Breast epithelium (tissue), 4 donors: ENCODE data around the gene PYCR2. TPM values are rescaled to one million over a fixed set of nuclear protein-coding genes. Genes with fewer than 3 reads are reported as not detected.

Experiments used
- DNase-seq, 2 donors: peaks; one replicate each; pipeline ENCODE4 v3.0.0-alpha.2; 2019; ENCODE audit warnings: low spot score in 2 of 2
- H3K27ac ChIP-seq, 2 donors: fragments of 200-600 bp; sonication (generic) in 1 of 2; one replicate each; pipeline ENCODE4 v1.5.1; 2016 to 2019; ENCODE audit warnings: mild to moderate bottlenecking in 1 of 2
- H3K27me3 ChIP-seq, 2 donors: fragments of 200-600 bp; sonication (generic) in 1 of 2; one replicate each; pipeline versions ENCODE4 v1.5.1 to v1.6.0; 2017 to 2019; ENCODE audit warnings: control low read depth in 1 of 2, mild to moderate bottlenecking in 1 of 2
- H3K36me3 ChIP-seq: fragments of 200-600 bp; one replicate; pipeline ENCODE4 v1.5.1; 2019
- H3K4me1 ChIP-seq, 2 donors: fragments of 200-600 bp; sonication (generic); one replicate each; pipeline ENCODE4 v1.5.1; 2016 to 2019; ENCODE audit warnings: control low read depth in 1 of 2
- H3K4me3 ChIP-seq, 3 donors: fragments of 200-600 bp; sonication (generic); 1 replicate in 2 of 3; 2 replicates in 1 of 3; pipeline ENCODE4 v1.5.1; 2016 to 2019; ENCODE audit warnings: mild to moderate bottlenecking in 3 of 3, moderate library complexity in 2 of 3
- H3K9me3 ChIP-seq, 2 donors: fragments of 200-600 bp; sonication (generic) in 1 of 2; one replicate each; pipeline ENCODE4 v1.5.1; 2016 to 2019; ENCODE audit warnings: control low read depth in 1 of 2
- POLR2A ChIP-seq: fragments of 450-650 bp; IDR thresholded peaks from one replicate; pipeline ENCODE4 v1.6.1; 2016; ENCODE audit warnings: antibody characterized with exemption, mild to moderate bottlenecking, moderate library complexity
- POLR2AphosphoS5 ChIP-seq, 3 donors: sonication (generic); formaldehyde crosslinking; IDR thresholded peaks; one replicate each; pipeline ENCODE4 v1.6.1; 2017; ENCODE audit warnings: antibody characterized with exemption in 3 of 3
- intact Hi-C: fragments of 100-400 bp; cut with DNase I; formaldehyde crosslinking; loops from one replicate; pipeline ENCODE4 v1.15.1; 2023; ENCODE audit warnings: low total_unique reads
- total RNA-seq, 3 donors: library from RNA; depleted of rRNA; stranded (reverse); fragments of >200 nt; gene quantifications; one replicate each; pipeline ENCODE4 v1.1.0, GENCODE V29; 2016
- TF ChIP-seq, protein P1 (sequence below), 3 donors: fragments of 450-650 bp; IDR thresholded peaks; one replicate each; pipeline ENCODE4 v1.5.1; 2016 to 2017; ENCODE audit warnings: antibody characterized with exemption in 3 of 3, mild to moderate bottlenecking in 3 of 3, moderate library complexity in 3 of 3

The PYCR2 gene
- total RNA-seq, 3 donors from 2014 or later, result 40.2 to 49.3 (median 47.9) TPM

DNA sequence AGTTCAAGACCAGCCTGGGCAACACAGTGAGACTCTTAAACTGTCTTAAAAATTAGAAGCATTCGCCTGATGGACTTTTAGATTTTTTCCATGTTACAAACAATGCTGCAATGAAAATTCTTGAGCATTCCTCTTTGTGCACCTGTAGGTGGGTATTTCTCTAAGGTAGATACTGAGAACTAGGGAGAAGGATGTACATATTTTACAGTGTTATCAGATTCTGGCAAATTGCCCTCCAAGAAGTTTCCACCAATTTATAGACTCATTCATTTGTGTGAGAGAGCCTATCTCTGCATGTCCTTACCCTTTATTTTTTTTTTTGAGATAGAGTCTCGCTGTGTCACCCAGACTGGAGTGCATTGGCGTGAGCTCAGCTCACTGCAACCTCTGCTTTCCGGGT, 29.3 kb upstream of the PYCR2 start:
- no peak for TF ChIP-seq POLR2AphosphoS5 (IDR thresholded peaks at IDR 0.05)
- TF ChIP-seq POLR2A, result no peak
- TF ChIP-seq, protein P1, sequence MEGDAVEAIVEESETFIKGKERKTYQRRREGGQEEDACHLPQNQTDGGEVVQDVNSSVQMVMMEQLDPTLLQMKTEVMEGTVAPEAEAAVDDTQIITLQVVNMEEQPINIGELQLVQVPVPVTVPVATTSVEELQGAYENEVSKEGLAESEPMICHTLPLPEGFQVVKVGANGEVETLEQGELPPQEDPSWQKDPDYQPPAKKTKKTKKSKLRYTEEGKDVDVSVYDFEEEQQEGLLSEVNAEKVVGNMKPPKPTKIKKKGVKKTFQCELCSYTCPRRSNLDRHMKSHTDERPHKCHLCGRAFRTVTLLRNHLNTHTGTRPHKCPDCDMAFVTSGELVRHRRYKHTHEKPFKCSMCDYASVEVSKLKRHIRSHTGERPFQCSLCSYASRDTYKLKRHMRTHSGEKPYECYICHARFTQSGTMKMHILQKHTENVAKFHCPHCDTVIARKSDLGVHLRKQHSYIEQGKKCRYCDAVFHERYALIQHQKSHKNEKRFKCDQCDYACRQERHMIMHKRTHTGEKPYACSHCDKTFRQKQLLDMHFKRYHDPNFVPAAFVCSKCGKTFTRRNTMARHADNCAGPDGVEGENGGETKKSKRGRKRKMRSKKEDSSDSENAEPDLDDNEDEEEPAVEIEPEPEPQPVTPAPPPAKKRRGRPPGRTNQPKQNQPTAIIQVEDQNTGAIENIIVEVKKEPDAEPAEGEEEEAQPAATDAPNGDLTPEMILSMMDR (IDR thresholded peaks at IDR 0.05), result no peak
- H3K27me3 ChIP-seq, result no peaks in the 10 kb centered on the region
- intact Hi-C loops, result no loop called here
- no peak overlapping the region for H3K27ac ChIP-seq
- no peaks in the 10 kb centered on the region for H3K9me3 ChIP-seq
- no peaks in the 10 kb centered on the region for H3K4me1 ChIP-seq
- DNase-seq, result no peak
- H3K4me3 ChIP-seq, result no peak overlapping the region
- no peaks in the 10 kb centered on the region for H3K36me3 ChIP-seq

DNA sequence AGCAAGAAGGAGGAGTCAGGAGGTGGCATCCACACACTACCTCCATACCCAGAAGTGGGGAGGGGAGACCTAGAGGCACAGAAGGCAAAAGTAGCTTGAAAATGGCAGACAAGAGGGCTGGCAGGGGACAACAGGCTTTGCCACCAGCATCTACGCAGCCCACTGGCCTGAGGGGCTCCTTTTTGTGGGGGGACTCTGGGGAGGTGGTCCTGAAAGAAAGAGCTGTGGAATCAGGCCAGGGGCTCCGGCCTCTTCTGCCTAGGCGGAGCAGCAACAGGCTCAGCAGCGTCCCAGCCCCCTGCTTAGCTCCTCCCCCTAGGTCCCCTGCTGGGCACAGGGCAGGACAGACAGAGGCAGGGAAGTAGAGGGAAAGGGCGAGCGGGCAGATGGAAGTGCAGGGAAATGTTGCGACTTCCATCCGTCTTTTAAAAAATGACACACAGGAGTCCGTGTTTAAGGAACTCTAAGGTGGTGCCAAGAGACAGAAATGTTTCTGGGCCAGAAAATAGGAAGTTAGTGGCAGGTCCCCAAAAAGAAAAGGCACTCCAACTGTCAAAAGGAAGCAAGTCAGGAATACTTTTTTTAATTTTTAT, 27.0 kb upstream of the PYCR2 start:
- TF ChIP-seq, protein P1 (IDR thresholded peaks at IDR 0.05), result no peak
- TF ChIP-seq POLR2A (no peak), POLR2AphosphoS5 (IDR thresholded peaks at IDR 0.05) (no peak)
- Histone ChIP-seq H3K27me3 (no peaks in the 10 kb centered on the region), H3K36me3 (no peaks in the 10 kb centered on the region), H3K4me3 (no peak overlapping the region), H3K4me1 (no peaks in the 10 kb centered on the region), H3K27ac (no peak overlapping the region), H3K9me3 (no peaks in the 10 kb centered on the region)
- DNase-seq, result no peak
- intact Hi-C loops, result no loop called here

DNA sequence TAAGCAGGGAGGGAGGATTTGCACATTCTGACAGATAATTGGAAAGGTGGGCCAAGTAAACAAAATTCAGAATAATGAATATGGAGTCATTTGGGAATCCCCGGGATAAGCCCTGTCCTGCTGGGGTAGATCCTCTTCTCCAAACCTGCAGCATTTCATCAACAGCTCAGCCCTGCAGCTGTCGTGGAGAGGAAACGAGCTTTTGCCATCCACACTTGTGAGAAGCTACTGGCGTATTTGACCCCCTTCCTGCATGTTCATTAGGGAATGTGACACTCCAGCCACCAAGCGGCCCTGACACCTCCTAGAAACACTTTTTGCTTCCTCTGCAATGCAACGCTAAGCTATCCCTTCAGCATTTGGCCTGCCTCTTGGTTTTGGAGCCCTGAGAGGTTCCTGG, 25.0 kb upstream of the PYCR2 start:
- no peak for DNase-seq
- H3K4me1 ChIP-seq, result no peaks in the 10 kb centered on the region
- H3K4me3 ChIP-seq, result no peak overlapping the region
- intact Hi-C loops, result no loop called here
- TF ChIP-seq, protein P1 (IDR thresholded peaks at IDR 0.05), result no peak
- TF ChIP-seq POLR2A, result no peak
- no peak for TF ChIP-seq POLR2AphosphoS5 (IDR thresholded peaks at IDR 0.05)
- H3K27me3 ChIP-seq, result no peaks in the 10 kb centered on the region
- H3K9me3 ChIP-seq, result no peaks in the 10 kb centered on the region
- no peak overlapping the region for H3K27ac ChIP-seq
- no peaks in the 10 kb centered on the region for H3K36me3 ChIP-seq

DNA sequence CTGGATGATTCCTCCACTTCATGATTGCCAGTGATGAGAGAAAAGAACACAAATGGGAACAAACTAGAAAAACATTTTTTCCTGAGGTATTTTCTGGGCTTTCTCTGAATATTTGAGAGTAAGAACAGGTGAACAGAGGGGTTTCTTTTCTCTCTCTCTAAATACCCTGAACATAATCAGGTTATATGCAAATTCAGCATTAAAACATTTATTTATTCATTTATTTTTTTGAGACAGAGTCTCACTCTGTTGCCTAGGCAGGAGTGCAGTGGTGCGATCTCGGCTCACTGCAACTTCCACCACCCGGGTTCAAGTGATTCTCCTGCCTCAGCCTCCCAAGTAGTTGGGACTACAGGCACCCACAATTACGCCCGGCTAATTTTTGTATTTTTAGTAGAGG, 22.8 kb upstream of the PYCR2 start:
- intact Hi-C loops, result loop anchor here (1.0 kb wide), 1 partner anchor 27 kb away; no protein-coding TSS in a partner anchor
- no peak overlapping the region for H3K27ac ChIP-seq
- no peaks in the 10 kb centered on the region for H3K36me3 ChIP-seq
- H3K9me3 ChIP-seq, result no peaks in the 10 kb centered on the region
- no peak overlapping the region for H3K4me3 ChIP-seq
- H3K27me3 ChIP-seq, result no peaks in the 10 kb centered on the region
- H3K4me1 ChIP-seq, result no peaks in the 10 kb centered on the region
- no peak for TF ChIP-seq POLR2AphosphoS5 (IDR thresholded peaks at IDR 0.05)
- TF ChIP-seq, protein P1 (IDR thresholded peaks at IDR 0.05), result no peak
- TF ChIP-seq POLR2A, result no peak
- no peak for DNase-seq

DNA sequence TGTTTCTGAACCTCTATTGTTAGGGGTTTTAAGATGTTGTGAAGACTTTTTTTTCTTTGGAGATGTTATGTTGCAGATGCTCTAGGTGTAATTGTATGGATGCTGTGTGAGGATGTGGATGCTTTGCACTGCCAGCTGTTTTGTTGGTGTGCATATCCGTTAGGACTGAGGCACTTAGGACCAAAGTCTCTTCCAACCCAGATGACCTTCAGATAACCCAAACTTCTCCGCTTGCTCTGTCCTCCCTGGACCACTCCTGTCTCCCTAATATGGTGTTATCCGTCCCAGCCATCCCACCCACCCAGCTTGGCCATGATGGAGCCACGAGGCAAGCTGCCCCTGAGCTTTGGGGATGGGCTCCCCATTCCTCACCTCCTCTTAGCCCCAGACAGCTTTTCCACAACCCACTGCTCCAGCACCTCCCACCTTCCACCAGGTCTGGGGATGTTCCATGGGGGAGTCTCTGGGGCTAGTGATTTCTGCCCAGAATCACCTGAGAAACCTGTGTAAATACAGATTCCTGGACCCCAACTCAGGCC, 22.1 kb upstream of the PYCR2 start:
- no peak for TF ChIP-seq POLR2AphosphoS5 (IDR thresholded peaks at IDR 0.05)
- TF ChIP-seq, protein P1 (IDR thresholded peaks at IDR 0.05), result no peak
- no peak for TF ChIP-seq POLR2A
- no peaks in the 10 kb centered on the region for H3K9me3 ChIP-seq
- no peaks in the 10 kb centered on the region for H3K27me3 ChIP-seq
- no peaks in the 10 kb centered on the region for H3K36me3 ChIP-seq
- intact Hi-C loops, result loop anchor here (1.0 kb wide), 1 partner anchor 28 kb away; no protein-coding TSS in a partner anchor
- no peak for DNase-seq
- H3K4me3 ChIP-seq, result no peak overlapping the region
- H3K4me1 ChIP-seq, result peaks cover 5 to 6% of the 10 kb centered on the region in 2 donors
- H3K27ac ChIP-seq, result no peak overlapping the region
